Purkinje cell (primary cell): Measurements from ENCODE around the gene ERMARD. TPM values are rescaled to one million over a fixed set of nuclear protein-coding genes. Genes with fewer than 3 reads are reported as not detected.

Experiments
- polyA plus RNA-seq: library from polyadenylated mRNA; unstranded; fragments of >200 nt; fragmentation: Nextera tagmentation; gene quantifications from 2 replicates; pipeline ENCODE4 v1.2.1, GENCODE V29; 2014

Gene ERMARD
- 9.7 and 19.5 TPM in 2 replicates for polyA plus RNA-seq

DNA sequence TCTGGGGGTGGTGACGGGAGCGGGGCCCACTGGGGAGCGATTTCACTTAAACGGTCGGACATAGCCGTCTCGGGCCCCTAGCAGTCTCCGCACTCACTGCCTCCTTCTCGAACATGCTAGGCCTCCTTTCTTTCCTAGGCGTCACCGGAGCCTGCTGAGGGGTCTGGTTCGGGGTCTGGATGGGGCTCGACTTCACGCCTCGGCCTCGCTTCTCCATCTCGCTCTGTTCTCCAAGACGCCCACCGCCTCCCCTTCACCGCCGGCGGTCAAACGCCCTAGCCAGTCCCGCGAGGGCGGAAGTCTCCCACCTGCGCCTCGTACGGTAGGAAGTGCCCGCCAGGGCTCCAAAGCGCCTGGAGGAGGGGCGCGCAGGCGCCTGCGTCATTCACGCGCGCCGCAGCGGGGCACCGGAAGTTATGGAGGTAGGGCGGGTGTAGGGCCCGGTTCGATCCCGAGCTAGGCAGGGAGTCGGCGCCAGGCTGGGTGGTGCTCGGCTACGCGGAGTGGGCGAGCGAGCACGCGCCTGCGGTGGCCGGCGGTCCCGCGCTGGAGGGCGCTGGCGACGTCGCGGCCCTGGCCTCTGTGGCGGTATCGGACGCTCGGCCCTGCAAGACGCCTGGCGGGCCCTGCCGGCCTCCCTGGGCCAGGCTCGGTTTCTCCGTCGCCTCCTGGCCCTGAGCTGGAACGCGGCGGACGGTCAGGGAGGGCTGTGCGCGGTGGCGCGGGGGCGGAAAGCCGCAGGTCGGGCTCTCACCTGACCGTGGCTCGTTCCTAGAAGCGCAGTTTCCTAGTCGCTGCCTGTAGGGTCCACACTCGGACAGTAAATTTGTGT is at the start of gene ERMARD, which contains the start of gene DYNLT2:
ERMARD (plus strand) TSS at position 381 of the 832 bp plus-strand sequence; CDS start at position 417, 36 bp downstream.
DYNLT2 (minus strand) TSS at position 331 of the 832 bp plus-strand sequence; CDS start at position 217, 114 bp downstream.

DNA sequence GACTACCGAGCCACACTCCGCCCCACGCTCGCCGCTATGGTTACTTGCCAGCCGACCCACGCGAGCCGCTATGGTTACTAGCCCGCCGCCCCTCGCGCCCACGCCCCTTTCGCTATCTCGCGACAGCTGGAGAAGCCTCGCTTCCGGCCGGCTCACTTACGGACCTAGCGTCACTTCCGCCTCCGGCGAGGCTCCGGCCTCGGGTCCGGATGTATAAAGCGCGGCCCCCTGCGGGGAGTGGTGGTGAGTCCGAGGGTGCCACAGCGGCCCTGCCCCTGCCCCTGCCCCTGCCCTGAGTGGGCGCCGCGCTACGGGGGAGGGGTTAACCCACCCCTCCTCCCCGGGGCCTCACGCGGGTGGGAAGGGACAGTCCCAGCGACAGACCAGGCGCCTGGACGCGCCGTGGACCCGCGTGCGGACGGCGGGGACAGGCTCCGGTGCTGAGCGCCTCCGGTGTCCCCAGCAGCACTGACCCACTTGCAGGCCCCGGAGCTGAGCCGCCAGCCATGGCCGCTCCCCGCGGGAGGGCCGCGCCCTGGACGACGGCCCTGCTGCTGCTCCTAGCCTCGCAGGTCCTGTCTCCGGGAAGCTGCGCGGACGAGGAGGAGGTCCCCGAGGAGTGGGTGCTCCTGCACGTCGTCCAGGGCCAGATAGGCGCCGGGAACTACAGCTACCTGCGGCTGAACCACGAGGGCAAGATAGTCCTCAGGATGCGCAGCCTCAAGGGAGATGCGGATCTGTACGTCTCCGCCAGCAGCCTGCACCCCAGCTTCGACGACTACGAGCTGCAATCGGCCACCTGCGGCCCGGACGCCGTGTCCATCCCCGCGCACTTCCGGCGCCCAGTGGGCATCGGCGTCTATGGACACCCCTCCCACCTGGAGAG is 49.2 kb upstream of the ERMARD start, which contains the start of the genes C6orf120 and WDR27:
C6orf120 (plus strand) TSS at position 173 of the 886 bp plus-strand sequence; CDS start at position 507, 334 bp downstream.
WDR27 (minus strand) TSS at position 76 of the 886 bp plus-strand sequence. CDS start 13,024 bp downstream, outside the sequence.

DNA sequence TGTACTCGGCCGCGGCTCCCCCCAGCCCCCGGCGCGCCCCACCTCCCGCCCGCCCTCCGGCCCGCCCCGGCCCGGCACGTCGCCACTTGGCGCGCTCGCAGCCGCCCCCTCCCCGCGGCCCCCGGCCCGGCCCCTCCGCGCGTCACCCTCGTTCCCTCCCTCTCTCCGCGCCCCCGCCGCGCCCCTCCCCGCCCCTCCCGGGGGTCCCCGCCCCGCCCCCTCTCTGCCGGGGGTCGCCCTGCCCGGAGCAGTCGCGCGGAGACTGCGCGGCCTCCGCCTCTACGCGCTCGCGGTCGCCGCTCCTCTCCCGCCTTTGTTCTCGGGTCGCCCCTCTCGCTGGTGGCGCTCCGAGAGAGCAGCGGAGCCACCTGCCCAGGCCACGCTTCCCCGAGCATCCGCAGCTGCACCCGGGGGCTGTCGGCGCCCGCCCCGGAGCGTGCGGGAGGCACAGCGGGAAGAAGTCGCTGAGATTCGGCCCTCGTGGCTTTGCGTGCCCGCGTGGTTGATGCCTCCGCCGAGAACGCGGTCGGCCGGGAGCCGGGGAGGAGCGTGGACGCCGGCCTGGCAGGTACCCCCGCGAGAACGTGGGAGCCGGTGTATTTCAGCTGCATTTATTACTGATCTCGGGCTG is 26.8 kb upstream of the ERMARD start, which contains the start of gene PHF10:
PHF10 (minus strand) TSS at position 7 of the 631 bp plus-strand sequence. CDS start 569 bp downstream, outside the sequence.

Other genes with a start within 250 kb of the ERMARD start
- 1.8 and 4.9 TPM in 2 replicates for gene WDR27, start 49.6 kb upstream of the ERMARD start, polyA plus RNA-seq
- gene C6orf120, start 49.5 kb upstream of the ERMARD start, polyA plus RNA-seq, result 41.2 and 42.3 TPM in 2 replicates
- 10.3 and 18.0 TPM in 2 replicates for gene PHF10, start 27.1 kb upstream of the ERMARD start, polyA plus RNA-seq
- gene DYNLT2, start 50 bp upstream of the ERMARD start, polyA plus RNA-seq, result 2.8 and 4.0 TPM in 2 replicates